ENCODE measurements around the gene TBCK. TPM values are rescaled to one million over a fixed set of nuclear protein-coding genes. Genes with fewer than 3 reads are reported as not detected.

TBCK gene
- total RNA-seq, 1 donor from 2014 or later = 47.6 TPM

- Mint-ChIP-seq H3K36me3 (ENCODE audit: low read depth) (peaks cover 54% of the 10 kb centered on the region), H3K27me3 (ENCODE audit: low read depth) (no peaks in the 10 kb centered on the region), H3K4me1 (peaks cover 4% of the 10 kb centered on the region), H3K4me3 (no peak overlapping the region), H3K27ac (ENCODE audit: unreplicated experiment) (no peak overlapping the region), H3K9me3 (peaks cover 15% of the 10 kb centered on the region)
- TF ChIP-seq CTCF (conservative IDR thresholded peaks at IDR 0.05) = no peak
- DNase-seq (ENCODE audit: low read depth, low spot score) = no peak
Measured at GRCh38 chr4:106160560-106160959, 155.4 kb downstream of the TBCK start.

GRCh38 chr4:106149911-106150310 lies 166.1 kb downstream of the TBCK start:
- Mint-ChIP-seq H3K27me3 (ENCODE audit: low read depth) (no peaks in the 10 kb centered on the region), H3K4me1 (peaks cover 19% of the 10 kb centered on the region), H3K27ac (ENCODE audit: unreplicated experiment) (peak overlapping the region; percentile 43), H3K9me3 (peaks cover 25% of the 10 kb centered on the region), H3K36me3 (ENCODE audit: low read depth) (peaks cover 49% of the 10 kb centered on the region), H3K4me3 (peak overlapping the region; percentile 1)
- TF ChIP-seq CTCF (conservative IDR thresholded peaks at IDR 0.05) = no peak
- DNase-seq (ENCODE audit: low read depth, low spot score) = no peak

- TF ChIP-seq CTCF (conservative IDR thresholded peaks at IDR 0.05) = no peak
- Mint-ChIP-seq H3K36me3 (ENCODE audit: low read depth) (peaks cover 44% of the 10 kb centered on the region), H3K27ac (ENCODE audit: unreplicated experiment) (peak overlapping the region; percentile 85), H3K27me3 (ENCODE audit: low read depth) (no peaks in the 10 kb centered on the region), H3K4me1 (peaks cover 18% of the 10 kb centered on the region), H3K9me3 (peaks cover 22% of the 10 kb centered on the region), H3K4me3 (peak overlapping the region; percentile 36)
- no peak for DNase-seq (ENCODE audit: low read depth, low spot score)
Measured at GRCh38 chr4:106149026-106149425, 167.0 kb downstream of the TBCK start.

- no peak for DNase-seq (ENCODE audit: low read depth, low spot score)
- H3K9me3 Mint-ChIP-seq = peaks cover 12% of the 10 kb centered on the region
- H3K4me3 Mint-ChIP-seq = no peak overlapping the region
- no peak for TF ChIP-seq CTCF (conservative IDR thresholded peaks at IDR 0.05)
- no peaks in the 10 kb centered on the region for H3K27me3 Mint-ChIP-seq (ENCODE audit: low read depth)
- H3K27ac Mint-ChIP-seq (ENCODE audit: unreplicated experiment) = no peak overlapping the region
- peaks cover 12% of the 10 kb centered on the region for H3K36me3 Mint-ChIP-seq (ENCODE audit: low read depth)
- no peaks in the 10 kb centered on the region for H3K4me1 Mint-ChIP-seq
Measured at GRCh38 chr4:106142616-106143127, 173.3 kb downstream of the TBCK start.

GRCh38 chr4:106140601-106141000 lies 175.4 kb downstream of the TBCK start:
- TF ChIP-seq CTCF (conservative IDR thresholded peaks at IDR 0.05) = peak; percentile 18
- Mint-ChIP-seq H3K9me3 (peaks cover under 1% of the 10 kb centered on the region), H3K4me3 (no peak overlapping the region)

More at GRCh38 chr4:106140601-106141000, 175.4 kb downstream of the TBCK start:
- no peak for DNase-seq (ENCODE audit: low read depth, low spot score)
- Mint-ChIP-seq H3K27ac (ENCODE audit: unreplicated experiment) (no peak overlapping the region), H3K4me1 (no peaks in the 10 kb centered on the region), H3K27me3 (ENCODE audit: low read depth) (no peaks in the 10 kb centered on the region), H3K36me3 (ENCODE audit: low read depth) (no peaks in the 10 kb centered on the region)

All from neural crest cell (in vitro differentiated cells).